Nephron (organoid): Measurements from ENCODE around the gene TECPR2.

Source experiments
- H3K27ac Mint-ChIP-seq, 3 experiments: 2 replicates each; pipeline ENCODE4 v1.8.0; 2020; ENCODE audit warnings: mixed read lengths in 3 of 3, mild to moderate bottlenecking in 2 of 3, moderate library complexity in 1 of 3
- H3K27me3 Mint-ChIP-seq: 2 replicates; pipeline ENCODE4 v1.8.0; 2021; ENCODE audit warnings: low read depth, mild to moderate bottlenecking, moderate library complexity, mixed read lengths
- H3K36me3 Mint-ChIP-seq: 2 replicates; pipeline ENCODE4 v1.8.0; 2020; ENCODE audit warnings: low read depth, mixed read lengths
- H3K4me1 Mint-ChIP-seq: 2 replicates; pipeline ENCODE4 v1.8.0; 2020; ENCODE audit warnings: mixed read lengths
- H3K4me3 Mint-ChIP-seq, 3 experiments: 2 replicates each; pipeline ENCODE4 v1.8.0; 2020; ENCODE audit warnings: mild to moderate bottlenecking in 3 of 3, mixed read lengths in 3 of 3, moderate library complexity in 2 of 3
- H3K9me3 Mint-ChIP-seq: 2 replicates; pipeline ENCODE4 v1.8.0; 2020; ENCODE audit warnings: mixed read lengths
- CTCF ChIP-seq, 3 experiments: fragments of 200-600 bp; sonication (generic); IDR thresholded peaks; one replicate each; pipeline ENCODE4 v1.5.0; 2021; ENCODE audit warnings: antibody characterized with exemption in 3 of 3; ENCODE audit not compliant: unreplicated experiment in 3 of 3

The TECPR2 gene

GRCh38 chr14:102426796-102427195 is 64.1 kb downstream of the TECPR2 start:
- H3K4me1 Mint-ChIP-seq = no peaks in the 10 kb centered on the region
- no peak overlapping the region for H3K4me3 Mint-ChIP-seq
- peaks cover 52% of the 10 kb centered on the region for H3K36me3 Mint-ChIP-seq
- H3K27ac Mint-ChIP-seq = no peak overlapping the region
- no peak for TF ChIP-seq CTCF (IDR thresholded peaks at IDR 0.05; ENCODE audit: unreplicated experiment in 3 of 3)
- H3K9me3 Mint-ChIP-seq = no peaks in the 10 kb centered on the region
- no peaks in the 10 kb centered on the region for H3K27me3 Mint-ChIP-seq

GRCh38 chr14:102427642-102428041 is 64.9 kb downstream of the TECPR2 start:
- no peak overlapping the region for H3K27ac Mint-ChIP-seq
- peaks cover 51% of the 10 kb centered on the region for H3K36me3 Mint-ChIP-seq
- H3K4me3 Mint-ChIP-seq = no peak overlapping the region
- no peaks in the 10 kb centered on the region for H3K9me3 Mint-ChIP-seq
- no peaks in the 10 kb centered on the region for H3K27me3 Mint-ChIP-seq
- H3K4me1 Mint-ChIP-seq = no peaks in the 10 kb centered on the region
- no peak for TF ChIP-seq CTCF (IDR thresholded peaks at IDR 0.05; ENCODE audit: unreplicated experiment in 3 of 3)

GRCh38 chr14:102430212-102430908 is 67.6 kb downstream of the TECPR2 start:
- Mint-ChIP-seq H3K4me1 (no peaks in the 10 kb centered on the region), H3K4me3 (no peak overlapping the region), H3K27ac (no peak overlapping the region), H3K9me3 (no peaks in the 10 kb centered on the region), H3K27me3 (no peaks in the 10 kb centered on the region), H3K36me3 (peaks cover 38% of the 10 kb centered on the region)
- no peak for TF ChIP-seq CTCF (IDR thresholded peaks at IDR 0.05; ENCODE audit: unreplicated experiment in 3 of 3)

- Mint-ChIP-seq H3K9me3 (no peaks in the 10 kb centered on the region), H3K4me1 (no peaks in the 10 kb centered on the region), H3K4me3 (no peak overlapping the region), H3K27ac (no peak overlapping the region), H3K36me3 (peaks cover 36% of the 10 kb centered on the region), H3K27me3 (no peaks in the 10 kb centered on the region)
- TF ChIP-seq CTCF (IDR thresholded peaks at IDR 0.05; ENCODE audit: unreplicated experiment in 3 of 3) = no peak
Measured at GRCh38 chr14:102431751-102432150, 69.0 kb downstream of the TECPR2 start.

- Mint-ChIP-seq H3K4me3 (no peak overlapping the region), H3K27me3 (no peaks in the 10 kb centered on the region), H3K36me3 (peaks cover 28% of the 10 kb centered on the region), H3K4me1 (peaks cover 5% of the 10 kb centered on the region), H3K9me3 (no peaks in the 10 kb centered on the region), H3K27ac (no peak overlapping the region)
- TF ChIP-seq CTCF (IDR thresholded peaks at IDR 0.05; ENCODE audit: unreplicated experiment in 3 of 3) = no peak
Measured at GRCh38 chr14:102434647-102435175, 72.0 kb downstream of the TECPR2 start.
